Trophoblast cell (in vitro differentiated cells and primary cell): Measurements from ENCODE around the gene SOCS7.

Experiments used
- DNase-seq, 2 donors: peaks; one replicate each; pipeline ENCODE4 v3.0.0-alpha.2; 2016
- H2AFZ ChIP-seq: 2 replicates; pipeline ENCODE4 v1.6.1; 2013; ENCODE audit warnings: low read length, moderate library complexity, mild to moderate bottlenecking; ENCODE audit not compliant: insufficient read depth, poor library complexity
- H2AK5ac ChIP-seq: 2 replicates; pipeline ENCODE4 v1.6.1; 2013; ENCODE audit warnings: mild to moderate bottlenecking, low read length
- H2BK120ac ChIP-seq: 2 replicates; pipeline ENCODE4 v1.6.1; 2013; ENCODE audit warnings: low read length, mild to moderate bottlenecking, moderate library complexity; ENCODE audit not compliant: insufficient read depth, poor library complexity
- H2BK12ac ChIP-seq: 2 replicates; pipeline ENCODE4 v1.6.1; 2013; ENCODE audit warnings: mild to moderate bottlenecking, low read length, moderate library complexity
- H2BK5ac ChIP-seq: 2 replicates; pipeline ENCODE4 v1.6.1; 2013; ENCODE audit warnings: low read length, low read depth, moderate library complexity, mild to moderate bottlenecking; ENCODE audit not compliant: poor library complexity
- H3K14ac ChIP-seq: 2 replicates; pipeline ENCODE4 v1.6.1; 2013; ENCODE audit warnings: mild to moderate bottlenecking, low read length
- H3K18ac ChIP-seq: 2 replicates; pipeline ENCODE4 v1.6.1; 2013; ENCODE audit warnings: mild to moderate bottlenecking, low read length
- H3K23ac ChIP-seq: 2 replicates; pipeline ENCODE4 v1.6.1; 2013; ENCODE audit warnings: low read length
- H3K27ac ChIP-seq: 2 replicates; pipeline ENCODE4 v1.5.1; 2013; ENCODE audit warnings: low read depth, mild to moderate bottlenecking, inconsistent platforms, low read length, moderate library complexity
- H3K27me3 ChIP-seq: 2 replicates; pipeline ENCODE4 v1.6.1; 2013; ENCODE audit warnings: inconsistent platforms, mild to moderate bottlenecking, low read length, moderate library complexity; ENCODE audit not compliant: insufficient read depth
- H3K36me3 ChIP-seq, 2 experiments: 1 replicate in 1 of 2; 2 replicates in 1 of 2; pipeline ENCODE4 v1.6.1; 2013; ENCODE audit warnings: low read length in 2 of 2, mild to moderate bottlenecking in 2 of 2, moderate library complexity in 1 of 2; ENCODE audit not compliant: insufficient read depth in 2 of 2, control insufficient read depth in 1 of 2
- H3K4ac ChIP-seq: 2 replicates; pipeline ENCODE4 v1.6.1; 2013; ENCODE audit warnings: low read depth, mild to moderate bottlenecking, low read length, moderate library complexity
- H3K4me1 ChIP-seq, 2 experiments: 1 replicate in 1 of 2; 2 replicates in 1 of 2; pipeline ENCODE4 v1.6.1; 2013; ENCODE audit warnings: low read length in 2 of 2, mild to moderate bottlenecking in 2 of 2, moderate library complexity in 1 of 2; ENCODE audit not compliant: insufficient read depth in 2 of 2, control insufficient read depth in 1 of 2
- H3K4me2 ChIP-seq: 2 replicates; pipeline ENCODE4 v1.6.1; 2013; ENCODE audit warnings: inconsistent platforms, mild to moderate bottlenecking, low read length, moderate library complexity
- H3K4me3 ChIP-seq: 2 replicates; pipeline ENCODE4 v1.5.1; 2013; ENCODE audit warnings: mild to moderate bottlenecking, low read depth, low read length, inconsistent platforms
- H3K79me1 ChIP-seq: one replicate; pipeline ENCODE4 v1.6.1; 2013; ENCODE audit warnings: low read length
- H3K79me2 ChIP-seq: 2 replicates; pipeline ENCODE4 v1.6.1; 2013; ENCODE audit warnings: low read length, mild to moderate bottlenecking; ENCODE audit not compliant: control insufficient read depth, insufficient read depth, poor library complexity
- H3K9ac ChIP-seq: 2 replicates; pipeline ENCODE4 v1.6.1; 2013; ENCODE audit warnings: mild to moderate bottlenecking, low read length
- H3K9me3 ChIP-seq: 2 replicates; pipeline ENCODE4 v1.6.1; 2013; ENCODE audit warnings: low read depth, mild to moderate bottlenecking, control low read depth, inconsistent platforms, low read length; ENCODE audit not compliant: insufficient read depth
- H4K12ac ChIP-seq: 2 replicates; pipeline ENCODE4 v1.6.1; 2013; ENCODE audit warnings: low read depth, mild to moderate bottlenecking, low read length, moderate library complexity
- H4K8ac ChIP-seq: 2 replicates; pipeline ENCODE4 v1.6.1; 2013; ENCODE audit warnings: low read depth, mild to moderate bottlenecking, low read length, moderate library complexity
- H4K91ac ChIP-seq: one replicate; pipeline ENCODE4 v1.6.1; 2013; ENCODE audit warnings: low read depth, mild to moderate bottlenecking, low read length, moderate library complexity
- WGBS: extraction: QIAGEN DNeasy Blood & Tissue Kit; methylation state at CpG from one replicate; pipeline ENCODE4 v1.1.7; 2013; ENCODE audit warnings: missing lambda C conversion rate; ENCODE audit not compliant: insufficient read length, insufficient coverage; ENCODE audit errors: extremely low coverage; 5-methylcytosine and 5-hydroxymethylcytosine counted together

SOCS7 gene

GRCh38 chr17:38447502-38448085 lies 96.0 kb downstream of the SOCS7 start:
- Histone ChIP-seq H2AK5ac (peak overlapping the region; percentile 73), H3K4me3 (no peak overlapping the region), H3K23ac (no peak overlapping the region), H4K12ac (no peak overlapping the region), H4K91ac (peak overlapping the region; percentile 32), H2BK5ac (no peak overlapping the region), H3K4me2 (no peak overlapping the region), H2BK12ac (peak overlapping the region; percentile 81), H3K4me1 (peaks cover 31 to 36% of the 10 kb centered on the region in 2 experiments), H3K9ac (no peak overlapping the region), H4K8ac (no peak overlapping the region), H3K79me1 (peaks cover 29% of the 10 kb centered on the region), H2BK120ac (peak overlapping the region; percentile 53), H3K79me2 (peaks cover 5% of the 10 kb centered on the region), H2AFZ (no peak overlapping the region), H3K18ac (peak overlapping the region; percentile 41), H3K27ac (no peak overlapping the region), H3K4ac (no peak overlapping the region), H3K9me3 (peaks cover 4% of the 10 kb centered on the region), H3K36me3 (no peaks in the 10 kb centered on the region), H3K27me3 (no peaks in the 10 kb centered on the region), H3K14ac (no peak overlapping the region)
- WGBS, result no CpG with 5 or more reads among the region's 2 CpGs
- no peak for DNase-seq

DNA sequence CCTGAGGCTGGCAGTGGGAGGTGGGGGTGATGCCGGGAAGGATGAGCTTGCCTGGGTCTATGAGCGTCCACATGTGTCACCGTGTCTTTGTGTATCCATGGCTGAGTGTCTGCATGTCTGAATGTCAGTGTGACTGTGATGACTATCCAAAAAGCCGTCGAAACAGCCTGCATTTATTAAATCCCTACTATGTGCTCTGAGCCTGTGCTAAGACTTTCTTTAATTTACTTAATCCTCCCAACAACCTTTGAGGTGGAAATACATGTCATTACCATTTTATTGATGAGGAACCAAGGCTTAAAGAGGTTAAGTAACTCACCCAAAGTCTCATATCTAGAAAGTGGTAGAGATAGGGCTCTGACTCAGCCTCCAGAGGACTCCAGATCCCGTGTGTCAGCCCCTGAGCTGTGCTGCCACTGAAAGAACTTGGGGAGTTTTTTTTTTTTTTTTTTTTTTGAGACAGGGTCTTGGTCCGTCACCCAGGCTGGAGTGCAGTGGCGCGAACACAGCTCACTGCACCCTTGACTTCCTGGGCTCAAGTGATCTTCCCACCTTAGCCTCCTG lies 96.6 kb downstream of the SOCS7 start:
- no peak overlapping the region for H2AFZ ChIP-seq

GRCh38 chr17:38449364-38449763 lies 97.7 kb downstream of the SOCS7 start:
- Histone ChIP-seq H3K9ac (peak overlapping the region; percentile 29), H4K91ac (peak overlapping the region; percentile 87), H2BK5ac (peak overlapping the region; percentile 91), H3K18ac (peak overlapping the region; percentile 51), H3K4me1 (peaks cover 43 to 48% of the 10 kb centered on the region in 2 experiments), H3K4me2 (peak overlapping the region; percentile 27), H3K9me3 (peaks cover 4% of the 10 kb centered on the region), H3K4me3 (peak overlapping the region; percentile 40), H4K8ac (peak overlapping the region; percentile 43), H3K4ac (no peak overlapping the region), H4K12ac (no peak overlapping the region), H3K79me2 (peaks cover 9% of the 10 kb centered on the region), H2AFZ (no peak overlapping the region), H2AK5ac (peak overlapping the region; percentile 59), H3K14ac (peak overlapping the region; percentile 50), H2BK12ac (peak overlapping the region; percentile 74), H3K36me3 (no peaks in the 10 kb centered on the region), H3K27ac (peak overlapping the region; percentile 80), H3K27me3 (no peaks in the 10 kb centered on the region), H3K23ac (peak overlapping the region; percentile 34), H2BK120ac (peak overlapping the region; percentile 85), H3K79me1 (peaks cover 36% of the 10 kb centered on the region)
- DNase-seq, result peak; percentile 68 to 74
- no CpG with 5 or more reads among the region's 15 CpGs for WGBS

More for the DNA sequence above, 96.6 kb downstream of the SOCS7 start:
- no peak overlapping the region for H4K8ac ChIP-seq
- no peak overlapping the region for H3K14ac ChIP-seq
- peaks cover 38 to 43% of the 10 kb centered on the region in 2 experiments for H3K4me1 ChIP-seq
- peak overlapping the region; percentile 81 for H2BK12ac ChIP-seq
- H2AK5ac ChIP-seq, result peak overlapping the region; percentile 73
- H4K91ac ChIP-seq, result peak overlapping the region; percentile 32
- no peak overlapping the region for H2BK5ac ChIP-seq
- no peak overlapping the region for H3K23ac ChIP-seq
- no peak overlapping the region for H3K4ac ChIP-seq
- H3K27me3 ChIP-seq, result no peaks in the 10 kb centered on the region
- H4K12ac ChIP-seq, result no peak overlapping the region
- no peak overlapping the region for H3K27ac ChIP-seq
- peaks cover 5% of the 10 kb centered on the region for H3K79me2 ChIP-seq
- H3K18ac ChIP-seq, result no peak overlapping the region
- DNase-seq, result no peak
- no peak overlapping the region for H3K4me3 ChIP-seq
- H3K9me3 ChIP-seq, result peaks cover 4% of the 10 kb centered on the region
- H3K9ac ChIP-seq, result no peak overlapping the region
- no peaks in the 10 kb centered on the region for H3K36me3 ChIP-seq
- H3K79me1 ChIP-seq, result peaks cover 30% of the 10 kb centered on the region
- no CpG with 5 or more reads among the region's 9 CpGs for WGBS
- peak overlapping the region; percentile 53 for H2BK120ac ChIP-seq
- no peak overlapping the region for H3K4me2 ChIP-seq

GRCh38 chr17:38450557-38451029 lies 98.9 kb downstream of the SOCS7 start:
- H4K8ac ChIP-seq, result no peak overlapping the region
- peak overlapping the region; percentile 53 for H3K14ac ChIP-seq
- H2BK120ac ChIP-seq, result peak overlapping the region; percentile 78
- no peak overlapping the region for H3K23ac ChIP-seq
- DNase-seq, result no peak
- H2AFZ ChIP-seq, result no peak overlapping the region
- WGBS, result no CpG with 5 or more reads among the region's 6 CpGs
- no peak overlapping the region for H3K4ac ChIP-seq
- H4K91ac ChIP-seq, result peak overlapping the region; percentile 69
- H3K9me3 ChIP-seq, result peaks cover 4% of the 10 kb centered on the region
- no peaks in the 10 kb centered on the region for H3K27me3 ChIP-seq
- peaks cover 12% of the 10 kb centered on the region for H3K79me2 ChIP-seq
- peak overlapping the region; percentile 59 for H2BK12ac ChIP-seq
- no peak overlapping the region for H3K4me3 ChIP-seq
- H2BK5ac ChIP-seq, result peak overlapping the region; percentile 24
- H3K27ac ChIP-seq, result peak overlapping the region; percentile 14
- H3K18ac ChIP-seq, result peak overlapping the region; percentile 52
- no peaks in the 10 kb centered on the region for H3K36me3 ChIP-seq
- peaks cover 39% of the 10 kb centered on the region for H3K79me1 ChIP-seq
- no peak overlapping the region for H3K9ac ChIP-seq
- peaks cover 50 to 61% of the 10 kb centered on the region in 2 experiments for H3K4me1 ChIP-seq
- peak overlapping the region; percentile 44 for H3K4me2 ChIP-seq
- H2AK5ac ChIP-seq, result no peak overlapping the region
- no peak overlapping the region for H4K12ac ChIP-seq
